Gastroesophageal sphincter (tissue), 3 donors: ENCODE measurements around the gene NT5C3A.
"Not testable (repeated sequence)": the region's sequence is repeated elsewhere in the genome, so short reads cannot be mapped to it uniquely, and the experiment has no call there.

Source experiments
- CTCF ChIP-seq, 4 experiments: fragments of 200-600 bp in 2 of 4; fragments of 450-650 bp in 2 of 4; sonication (generic) in 1 of 4; IDR thresholded peaks; one replicate each; pipeline ENCODE4 v1.5.1; 2017 to 2019; ENCODE audit warnings: antibody characterized with exemption in 4 of 4, mild to moderate bottlenecking in 2 of 4, moderate library complexity in 2 of 4
- EP300 ChIP-seq: sonication (generic); formaldehyde crosslinking; IDR thresholded peaks from one replicate; pipeline ENCODE4 v1.6.1; 2017; ENCODE audit warnings: antibody characterized with exemption, mild to moderate bottlenecking
- POLR2A ChIP-seq, 2 donors: fragments of 450-650 bp; IDR thresholded peaks; one replicate each; pipeline ENCODE4 v1.6.1; 2017; ENCODE audit warnings: antibody characterized with exemption in 2 of 2, mild to moderate bottlenecking in 2 of 2, moderate library complexity in 1 of 2
- POLR2AphosphoS5 ChIP-seq: sonication (generic); formaldehyde crosslinking; IDR thresholded peaks from one replicate; pipeline ENCODE4 v1.6.1; 2017; ENCODE audit warnings: antibody characterized with exemption

DNA sequence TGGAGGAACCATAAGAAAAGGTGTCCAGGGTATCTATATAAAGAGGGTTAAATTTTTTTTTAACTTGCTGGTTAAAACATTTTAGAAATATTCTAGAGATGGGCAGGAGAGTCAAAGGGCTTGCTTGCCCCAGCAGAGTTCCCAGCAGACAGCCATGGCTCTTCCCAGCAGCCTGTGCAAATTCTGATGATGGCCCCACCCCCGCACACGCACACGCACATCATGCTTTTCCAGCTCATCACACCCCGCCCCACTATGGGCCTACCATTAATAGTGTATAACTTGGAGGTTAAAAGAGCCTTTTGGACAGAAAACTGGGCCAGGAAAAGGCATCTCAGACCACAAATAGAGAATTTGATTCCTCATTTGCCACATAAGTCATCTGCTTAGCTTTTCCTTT lies 56.9 kb downstream of the NT5C3A start:
- not testable (repeated sequence) for TF ChIP-seq POLR2A (IDR thresholded peaks at IDR 0.05); CTCF (IDR thresholded peaks at IDR 0.05); EP300; POLR2AphosphoS5
